ENCODE data around the gene DOCK7.
"Not testable (repeated sequence)": the region's sequence is repeated elsewhere in the genome, so short reads cannot be mapped to it uniquely, and the experiment has no call there.

The DOCK7 gene

GRCh38 chr1:62544570-62544969 lies 143.6 kb downstream of the DOCK7 start:
- H3K4me3 ChIP-seq (ENCODE audit: low read length): no peak overlapping the region
- TF ChIP-seq CTCF (conservative IDR thresholded peaks at IDR 0.05; ENCODE audit: low read length): no peak
- no peak for DNase-seq (ENCODE audit: low read depth)

GRCh38 chr1:62541048-62541447 lies 147.1 kb downstream of the DOCK7 start:
- no peak for DNase-seq (ENCODE audit: low read depth)
- H3K4me3 ChIP-seq (ENCODE audit: low read length): no peak overlapping the region
- no peak for TF ChIP-seq CTCF (conservative IDR thresholded peaks at IDR 0.05; ENCODE audit: low read length)

- no peak for DNase-seq (ENCODE audit: low read depth)
- no peak for TF ChIP-seq CTCF (conservative IDR thresholded peaks at IDR 0.05; ENCODE audit: low read length)
These were observed 149.1 kb downstream of the DOCK7 start for GRCh38 chr1:62539028-62539447.

GRCh38 chr1:62536865-62537264 lies 151.3 kb downstream of the DOCK7 start:
- H3K4me3 ChIP-seq (ENCODE audit: low read length): no peak overlapping the region
- no peak for DNase-seq (ENCODE audit: low read depth)
- no peak for TF ChIP-seq CTCF (conservative IDR thresholded peaks at IDR 0.05; ENCODE audit: low read length)

More at GRCh38 chr1:62539028-62539447, 149.1 kb downstream of the DOCK7 start:
- H3K4me3 ChIP-seq (ENCODE audit: low read length): no peak overlapping the region

GRCh38 chr1:62530516-62531154 lies 157.6 kb downstream of the DOCK7 start:
- peak; percentile 74 for TF ChIP-seq CTCF (conservative IDR thresholded peaks at IDR 0.05; ENCODE audit: low read length)
- DNase-seq (ENCODE audit: low read depth): peak; percentile 39
- no peak overlapping the region for H3K4me3 ChIP-seq (ENCODE audit: low read length)

- no peak for DNase-seq (ENCODE audit: low read depth)
- TF ChIP-seq CTCF (conservative IDR thresholded peaks at IDR 0.05; ENCODE audit: low read length): no peak
- H3K4me3 ChIP-seq (ENCODE audit: low read length): no peak overlapping the region
These were observed 159.0 kb downstream of the DOCK7 start for GRCh38 chr1:62529227-62529626.

- no peak overlapping the region for H3K4me3 ChIP-seq (ENCODE audit: low read length)
- no peak for TF ChIP-seq CTCF (conservative IDR thresholded peaks at IDR 0.05; ENCODE audit: low read length)
- no peak for DNase-seq (ENCODE audit: low read depth)
These were observed 160.2 kb downstream of the DOCK7 start for GRCh38 chr1:62528015-62528414.

GRCh38 chr1:62527346-62527745 lies 160.8 kb downstream of the DOCK7 start:
- not testable (repeated sequence) for H3K4me3 ChIP-seq (ENCODE audit: low read length); DNase-seq (ENCODE audit: low read depth)

Data from AG10803 (cell line).